Measurements from ENCODE around the gene GAPDHS. TPM values are rescaled to one million over a fixed set of nuclear protein-coding genes. Genes with fewer than 3 reads are reported as not detected.

The GAPDHS gene
- total and polyA plus RNA-seq, 4 donors = not detected

DNA sequence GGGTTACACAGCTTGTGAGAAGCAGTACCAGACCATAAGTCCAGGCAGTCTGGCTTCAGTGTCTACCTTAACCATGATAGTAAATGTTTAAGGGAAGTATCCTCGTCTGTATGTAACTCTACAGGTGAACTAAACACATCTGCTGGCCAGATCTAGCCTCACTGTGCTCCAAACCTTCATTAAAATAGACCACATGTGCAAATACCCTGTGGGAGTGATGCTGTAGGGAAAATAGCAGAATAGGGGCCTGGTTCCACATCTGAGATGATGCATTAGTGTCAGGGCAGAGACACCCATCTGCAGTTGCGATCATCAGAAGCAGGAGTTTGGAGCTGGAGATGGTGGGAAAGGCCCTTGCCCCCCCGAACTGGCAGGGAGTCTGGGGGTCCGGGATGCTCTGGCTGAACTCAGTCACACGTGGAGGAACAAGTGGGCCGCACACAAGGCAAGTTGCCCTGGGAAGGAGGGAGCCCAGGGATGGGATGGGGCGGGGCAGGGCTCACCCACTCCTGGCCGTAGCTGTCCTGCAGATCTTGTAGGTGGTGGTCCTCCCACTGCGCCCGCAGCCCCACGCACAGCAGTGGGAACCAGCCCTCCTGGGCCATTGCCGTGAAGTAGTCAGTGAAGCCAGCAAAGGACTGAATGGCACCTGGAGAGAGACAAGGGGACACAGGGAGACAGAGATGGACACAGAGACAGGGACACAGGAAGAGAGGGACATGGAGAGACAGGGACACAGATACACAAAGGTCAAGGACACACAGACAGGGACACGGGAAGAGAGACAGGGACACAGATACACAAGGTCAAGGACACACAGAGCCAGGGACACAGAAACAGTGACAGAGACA is 19.5 kb downstream of the GAPDHS start:
- H3K4me1 ChIP-seq (ENCODE audit: control insufficient read depth in 4 of 4, insufficient read depth in 4 of 4, low read length in 3 of 4) = peaks cover 0 to under 1% (median 0%) of the 10 kb centered on the region in 4 donors
- H3K27ac ChIP-seq (ENCODE audit: low read depth in 1 of 2, low read length in 2 of 2) = no peak overlapping the region
- H3K4me3 ChIP-seq (ENCODE audit: low read depth in 1 of 3, low read length in 3 of 3) = no peak overlapping the region
- H3K9ac ChIP-seq (ENCODE audit: low read depth in 1 of 2, low read length in 2 of 2) = no peak overlapping the region
- H3K9me3 ChIP-seq (ENCODE audit: control insufficient read depth in 4 of 4, low read length in 3 of 4) = no peaks in the 10 kb centered on the region
- no peaks in the 10 kb centered on the region for H3K36me3 ChIP-seq (ENCODE audit: control insufficient read depth in 4 of 4, insufficient read depth in 3 of 4, low read depth in 1 of 4, low read length in 3 of 4)
- no peaks in the 10 kb centered on the region for H3K27me3 ChIP-seq (ENCODE audit: control insufficient read depth in 4 of 4, insufficient read depth in 4 of 4, low read length in 3 of 4)
- TF ChIP-seq GABPA (IDR thresholded peaks at IDR 0.05 in 1 of 2, conservative IDR thresholded peaks at IDR 0.05 in 1 of 2) (no peak), CTCF (IDR thresholded peaks at IDR 0.05; ENCODE audit: low read depth, low read length, missing input control) (no peak), YY1 (IDR thresholded peaks at IDR 0.05) (no peak), RAD21 (IDR thresholded peaks at IDR 0.05) (no peak), NR2F2 (IDR thresholded peaks at IDR 0.05) (no peak)
- TF ChIP-seq, protein P1, sequence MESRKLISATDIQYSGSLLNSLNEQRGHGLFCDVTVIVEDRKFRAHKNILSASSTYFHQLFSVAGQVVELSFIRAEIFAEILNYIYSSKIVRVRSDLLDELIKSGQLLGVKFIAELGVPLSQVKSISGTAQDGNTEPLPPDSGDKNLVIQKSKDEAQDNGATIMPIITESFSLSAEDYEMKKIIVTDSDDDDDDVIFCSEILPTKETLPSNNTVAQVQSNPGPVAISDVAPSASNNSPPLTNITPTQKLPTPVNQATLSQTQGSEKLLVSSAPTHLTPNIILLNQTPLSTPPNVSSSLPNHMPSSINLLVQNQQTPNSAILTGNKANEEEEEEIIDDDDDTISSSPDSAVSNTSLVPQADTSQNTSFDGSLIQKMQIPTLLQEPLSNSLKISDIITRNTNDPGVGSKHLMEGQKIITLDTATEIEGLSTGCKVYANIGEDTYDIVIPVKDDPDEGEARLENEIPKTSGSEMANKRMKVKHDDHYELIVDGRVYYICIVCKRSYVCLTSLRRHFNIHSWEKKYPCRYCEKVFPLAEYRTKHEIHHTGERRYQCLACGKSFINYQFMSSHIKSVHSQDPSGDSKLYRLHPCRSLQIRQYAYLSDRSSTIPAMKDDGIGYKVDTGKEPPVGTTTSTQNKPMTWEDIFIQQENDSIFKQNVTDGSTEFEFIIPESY (IDR thresholded peaks at IDR 0.05) = no peak
- no peak for DNase-seq (ENCODE audit: low spot score)
- 72% methylated on average over 13 of the region's 13 CpGs for WGBS

DNA sequence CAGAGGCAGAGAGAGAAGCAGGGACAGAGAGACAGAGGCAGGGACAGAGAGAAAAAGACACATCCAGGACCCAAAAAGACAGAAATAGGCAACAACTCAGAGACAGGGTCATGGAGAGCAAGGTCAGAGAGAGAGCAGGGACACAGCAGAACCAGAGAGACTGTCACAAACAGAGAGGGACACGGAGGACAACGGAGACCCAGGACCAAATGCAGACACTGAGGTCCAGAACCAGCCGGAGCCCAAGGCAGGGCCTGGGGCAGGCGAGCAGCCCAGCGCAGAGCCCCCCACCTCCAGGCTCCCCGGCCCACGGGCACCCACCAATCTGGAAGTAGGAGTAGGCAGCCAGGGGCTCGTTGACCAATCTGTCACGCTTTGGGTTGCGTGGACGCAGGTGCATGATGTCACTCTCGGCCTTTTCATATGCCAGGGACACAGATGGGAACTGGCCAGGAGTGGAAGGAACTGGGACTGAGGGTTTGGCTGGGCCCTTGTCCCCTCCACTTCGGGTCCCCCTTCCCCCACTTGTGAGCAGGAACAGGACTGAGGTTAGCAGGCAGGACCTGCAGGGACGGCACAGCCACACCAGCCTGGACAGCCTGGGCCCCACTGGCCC is 20.2 kb downstream of the GAPDHS start:
- Histone ChIP-seq H3K36me3 (ENCODE audit: control insufficient read depth in 4 of 4, insufficient read depth in 3 of 4, low read depth in 1 of 4, low read length in 3 of 4) (no peaks in the 10 kb centered on the region), H3K4me3 (ENCODE audit: low read depth in 1 of 3, low read length in 3 of 3) (no peak overlapping the region), H3K9me3 (ENCODE audit: control insufficient read depth in 4 of 4, low read length in 3 of 4) (no peaks in the 10 kb centered on the region), H3K27me3 (ENCODE audit: control insufficient read depth in 4 of 4, insufficient read depth in 4 of 4, low read length in 3 of 4) (peaks cover 0 to 2% (median 0%) of the 10 kb centered on the region in 4 donors), H3K4me1 (ENCODE audit: control insufficient read depth in 4 of 4, insufficient read depth in 4 of 4, low read length in 3 of 4) (peaks cover 0 to 7% (median 4%) of the 10 kb centered on the region in 4 donors), H3K9ac (ENCODE audit: low read depth in 1 of 2, low read length in 2 of 2) (no peak overlapping the region), H3K27ac (ENCODE audit: low read depth in 1 of 2, low read length in 2 of 2) (no peak overlapping the region)
- TF ChIP-seq CTCF (IDR thresholded peaks at IDR 0.05; ENCODE audit: low read depth, low read length, missing input control) (no peak), JUND (IDR thresholded peaks at IDR 0.05) (no peak), FOXA1 (IDR thresholded peaks at IDR 0.05) (no peak), ATF3 (IDR thresholded peaks at IDR 0.05) (no peak), NR2F2 (IDR thresholded peaks at IDR 0.05) (no peak), HNF4G (IDR thresholded peaks at IDR 0.05) (no peak), HNF4A (conservative IDR thresholded peaks at IDR 0.05) (no peak), GABPA (IDR thresholded peaks at IDR 0.05 in 1 of 2, conservative IDR thresholded peaks at IDR 0.05 in 1 of 2) (no peak)
- TF ChIP-seq, protein P2, sequence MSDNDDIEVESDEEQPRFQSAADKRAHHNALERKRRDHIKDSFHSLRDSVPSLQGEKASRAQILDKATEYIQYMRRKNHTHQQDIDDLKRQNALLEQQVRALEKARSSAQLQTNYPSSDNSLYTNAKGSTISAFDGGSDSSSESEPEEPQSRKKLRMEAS (IDR thresholded peaks at IDR 0.05) = no peak
- 76% methylated on average over 14 of the region's 14 CpGs for WGBS
- DNase-seq (ENCODE audit: low spot score) = no peak

All from liver (tissue), 9 donors.